Kidney (tissue), 14 donors: ENCODE measurements around the gene XIRP2. TPM values are rescaled to one million over a fixed set of nuclear protein-coding genes. Genes with fewer than 3 reads are reported as not detected.

Source experiments
- DNase-seq, 5 donors: peaks; one replicate each; pipeline ENCODE4 v3.0.0-alpha.2; 2013 to 2020
- FAIRE-seq: peaks from 2 replicates; lab custom pipeline; 2012; peaks lifted over from hg19 to GRCh38; lab: Jason Lieb, UNC
- H3K27ac ChIP-seq, 2 donors: one replicate each; pipeline ENCODE4 v1.7.0; 2013; ENCODE audit warnings: low read depth in 2 of 2, low read length in 2 of 2, inconsistent platforms in 1 of 2
- H3K27me3 ChIP-seq: one replicate; pipeline ENCODE4 v1.7.1; 2013; ENCODE audit warnings: low read length, inconsistent platforms; ENCODE audit not compliant: control insufficient read depth, insufficient read depth
- H3K36me3 ChIP-seq, 3 donors: one replicate each; pipeline versions ENCODE4 v1.7.0 to v1.7.1; 2013; ENCODE audit warnings: low read length in 3 of 3, control low read depth in 1 of 3, inconsistent platforms in 1 of 3; ENCODE audit not compliant: insufficient read depth in 3 of 3, control insufficient read depth in 2 of 3
- H3K4me1 ChIP-seq, 3 donors: one replicate each; pipeline versions ENCODE4 v1.7.0 to v1.7.1; 2013; ENCODE audit warnings: low read length in 3 of 3, inconsistent platforms in 1 of 3, low read depth in 1 of 3; ENCODE audit not compliant: control insufficient read depth in 2 of 3, insufficient read depth in 2 of 3
- H3K4me3 ChIP-seq, 3 donors: one replicate each; pipeline versions ENCODE4 v1.7.0 to v1.8.1; 2013; ENCODE audit warnings: low read length in 3 of 3, control low read depth in 1 of 3, inconsistent platforms in 1 of 3
- H3K9ac ChIP-seq, 3 donors: one replicate each; pipeline versions ENCODE4 v1.7.0 to v1.7.1; 2013; ENCODE audit warnings: low read length in 3 of 3, control low read depth in 1 of 3, inconsistent platforms in 1 of 3
- H3K9me3 ChIP-seq, 3 donors: one replicate each; pipeline versions ENCODE4 v1.7.0 to v1.7.1; 2013; ENCODE audit warnings: low read length in 3 of 3, control low read depth in 1 of 3, inconsistent platforms in 1 of 3; ENCODE audit not compliant: control insufficient read depth in 2 of 3, insufficient read depth in 1 of 3
- intact Hi-C: fragments of 100-400 bp; cut with DNase I; formaldehyde crosslinking; loops from one replicate; pipeline ENCODE4 v1.11.1; 2022
- polyA plus RNA-seq: library from polyadenylated mRNA; stranded (reverse); fragments of 350-450 nt; fragmentation: Illumina TruSeq; extraction: RNeasy Lipid Tissue Mini Kit (QIAGEN cat#74804); gene quantifications from one replicate; pipeline ENCODE4 v1.2.3, GENCODE V29; 2014; ENCODE audit warnings: low read depth, low replicate concordance; ENCODE audit not compliant: insufficient read depth
- total RNA-seq: library from RNA; stranded (reverse); fragmentation: NEBNext Ultra II Directional; extraction: Animal tissue kit (Norgen Biotek cat#: 25700); gene quantifications from one replicate; pipeline ENCODE4 v1.2.1, GENCODE V29; 2021
- TF ChIP-seq, protein P1 (sequence below): IDR thresholded peaks from 3 replicates; pipeline ENCODE4 v1.5.1; 2012; ENCODE audit warnings: mild to moderate bottlenecking, moderate library complexity, borderline replicate concordance; ENCODE audit not compliant: insufficient read depth; ENCODE audit errors: extremely low read depth
- donor health status: control.
- donor health status: control.
- donor health status: control.
- donor health status: control.
- donor health status: control.
- donor health status: DM: yes; HTN: yes; CAD: no.
- donor health status: Normal renal cell carcinoma (clear cell type).

Gene XIRP2
- total and polyA plus RNA-seq, 2 donors from 2014 or later = not detected

DNA sequence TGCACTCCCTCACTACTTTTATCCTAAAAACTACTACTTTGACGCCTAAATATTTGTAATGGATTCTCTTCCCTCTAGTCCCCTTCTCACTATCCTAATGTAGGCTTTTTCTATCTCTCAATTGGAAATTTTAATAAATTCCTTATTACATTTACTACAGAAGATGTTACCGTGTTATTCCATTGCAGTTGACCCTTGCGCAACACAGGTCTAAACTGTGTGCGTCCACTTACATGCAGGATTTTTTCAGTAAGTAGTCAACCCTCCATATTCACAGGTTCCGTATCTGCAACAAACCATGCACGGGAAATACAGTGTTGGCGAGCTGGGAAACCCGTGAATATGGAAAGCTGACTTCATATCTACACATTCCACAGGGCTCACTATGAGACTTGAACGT lies 239.8 kb downstream of the XIRP2 start:
- FAIRE-seq (no peak), DNase-seq (no peak)
- intact Hi-C loops = no loop called here
- TF ChIP-seq, protein P1, sequence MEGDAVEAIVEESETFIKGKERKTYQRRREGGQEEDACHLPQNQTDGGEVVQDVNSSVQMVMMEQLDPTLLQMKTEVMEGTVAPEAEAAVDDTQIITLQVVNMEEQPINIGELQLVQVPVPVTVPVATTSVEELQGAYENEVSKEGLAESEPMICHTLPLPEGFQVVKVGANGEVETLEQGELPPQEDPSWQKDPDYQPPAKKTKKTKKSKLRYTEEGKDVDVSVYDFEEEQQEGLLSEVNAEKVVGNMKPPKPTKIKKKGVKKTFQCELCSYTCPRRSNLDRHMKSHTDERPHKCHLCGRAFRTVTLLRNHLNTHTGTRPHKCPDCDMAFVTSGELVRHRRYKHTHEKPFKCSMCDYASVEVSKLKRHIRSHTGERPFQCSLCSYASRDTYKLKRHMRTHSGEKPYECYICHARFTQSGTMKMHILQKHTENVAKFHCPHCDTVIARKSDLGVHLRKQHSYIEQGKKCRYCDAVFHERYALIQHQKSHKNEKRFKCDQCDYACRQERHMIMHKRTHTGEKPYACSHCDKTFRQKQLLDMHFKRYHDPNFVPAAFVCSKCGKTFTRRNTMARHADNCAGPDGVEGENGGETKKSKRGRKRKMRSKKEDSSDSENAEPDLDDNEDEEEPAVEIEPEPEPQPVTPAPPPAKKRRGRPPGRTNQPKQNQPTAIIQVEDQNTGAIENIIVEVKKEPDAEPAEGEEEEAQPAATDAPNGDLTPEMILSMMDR = no peak
- Histone ChIP-seq H3K4me1 (no peaks in the 10 kb centered on the region), H3K9me3 (no peaks in the 10 kb centered on the region), H3K36me3 (no peaks in the 10 kb centered on the region), H3K27me3 (no peaks in the 10 kb centered on the region), H3K9ac (no peak overlapping the region), H3K27ac (no peak overlapping the region), H3K4me3 (no peak overlapping the region)

DNA sequence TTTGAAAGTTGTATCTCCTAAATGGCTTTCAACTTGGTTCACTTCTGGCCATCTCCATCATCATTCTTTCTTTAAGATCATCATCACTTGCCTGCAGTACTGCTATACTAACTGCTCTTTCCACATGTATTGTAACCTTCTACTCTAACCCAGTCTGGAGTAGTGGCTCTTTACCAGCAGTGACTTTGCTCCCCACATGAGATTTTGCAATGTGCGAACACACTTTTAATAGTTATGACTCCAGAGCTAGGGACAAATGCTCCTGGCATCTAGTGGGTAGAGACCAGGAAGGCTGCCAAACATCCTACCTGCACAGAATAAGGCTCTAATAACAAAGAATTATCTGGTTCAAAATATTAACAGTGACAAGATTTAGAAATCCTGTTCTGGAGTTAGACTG lies 243.8 kb downstream of the XIRP2 start:
- Histone ChIP-seq H3K4me1 (no peaks in the 10 kb centered on the region), H3K9ac (no peak overlapping the region), H3K9me3 (no peaks in the 10 kb centered on the region), H3K4me3 (no peak overlapping the region), H3K27ac (no peak overlapping the region), H3K27me3 (no peaks in the 10 kb centered on the region), H3K36me3 (no peaks in the 10 kb centered on the region)
- DNase-seq (no peak), FAIRE-seq (no peak)
- TF ChIP-seq, protein P1 = no peak
- intact Hi-C loops = no loop called here

DNA sequence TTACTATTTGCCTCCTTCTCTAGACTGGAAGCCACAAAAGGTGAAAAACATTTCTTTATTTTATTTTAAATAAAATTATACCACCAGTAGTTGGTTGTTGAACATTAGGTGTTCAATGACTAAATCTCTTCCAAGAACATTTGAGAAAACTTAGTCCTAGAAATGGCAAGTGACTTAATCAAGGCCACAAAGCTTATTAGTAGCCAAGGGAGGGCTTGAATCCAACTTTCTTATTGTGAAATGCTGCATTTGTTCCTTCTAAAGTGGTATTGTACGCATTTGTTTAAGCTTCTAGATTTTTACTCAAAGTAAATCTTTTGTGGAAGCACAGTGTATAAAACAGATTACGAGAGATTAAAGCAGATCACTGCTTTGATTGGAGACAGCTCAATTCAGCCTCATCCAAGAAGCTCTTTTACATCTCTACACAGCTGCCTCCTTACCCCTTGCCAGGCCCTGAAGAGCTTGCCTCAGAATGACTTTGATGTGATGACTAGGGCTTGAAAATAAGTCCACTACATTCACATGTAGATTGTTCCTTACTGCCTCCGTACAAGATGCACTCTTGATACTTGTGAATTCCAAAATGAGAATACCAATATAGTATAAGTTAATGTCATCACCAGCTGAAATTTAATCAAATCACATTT lies 244.8 kb downstream of the XIRP2 start:
- TF ChIP-seq, protein P1 = no peak
- H3K4me3 ChIP-seq = no peak overlapping the region
- no peak overlapping the region for H3K27ac ChIP-seq
- no peak for FAIRE-seq
- H3K9me3 ChIP-seq = no peaks in the 10 kb centered on the region
- H3K36me3 ChIP-seq = no peaks in the 10 kb centered on the region
- H3K4me1 ChIP-seq = no peaks in the 10 kb centered on the region
- intact Hi-C loops = no loop called here
- no peaks in the 10 kb centered on the region for H3K27me3 ChIP-seq
- DNase-seq = no peak
- no peak overlapping the region for H3K9ac ChIP-seq

DNA sequence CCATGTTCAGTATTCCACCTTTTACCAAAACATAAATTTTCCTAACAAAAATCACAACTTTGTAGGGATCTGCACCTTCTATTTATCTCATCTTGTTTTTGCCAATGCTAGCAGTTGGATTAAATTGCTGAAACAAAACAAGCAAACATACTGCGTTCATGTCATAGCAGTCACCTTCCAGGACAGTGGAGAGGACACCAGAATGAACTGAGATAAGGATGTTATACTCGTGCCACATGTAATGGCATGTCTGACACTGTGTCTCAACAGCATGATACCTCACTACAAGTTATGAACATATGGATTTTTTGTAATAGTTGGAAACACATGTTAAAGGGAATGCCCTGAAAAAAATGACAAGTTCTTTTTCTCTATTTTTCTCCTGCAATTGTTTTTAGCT lies 245.3 kb downstream of the XIRP2 start:
- Histone ChIP-seq H3K27me3 (no peaks in the 10 kb centered on the region), H3K4me3 (no peak overlapping the region), H3K9me3 (no peaks in the 10 kb centered on the region), H3K27ac (no peak overlapping the region), H3K9ac (no peak overlapping the region), H3K36me3 (no peaks in the 10 kb centered on the region), H3K4me1 (no peaks in the 10 kb centered on the region)
- DNase-seq = no peak
- FAIRE-seq = no peak
- TF ChIP-seq, protein P1 = no peak
- intact Hi-C loops = no loop called here
